OCI-LY1 (cell line): ENCODE measurements around the gene CTIF.

Experiments
- EZH2 ChIP-seq: fragments of 200-600 bp; sonication (generic), shearing (Covaris generic); IDR thresholded peaks from 2 replicates; pipeline ENCODE4 v1.8.0; 2017; ENCODE audit warnings: borderline replicate concordance, mixed run types, mild to moderate bottlenecking, antibody characterized with exemption, low read length, moderate library complexity, mixed read lengths
- TF ChIP-seq, protein P1 (sequence below): fragments of 200-600 bp; sonication (generic), shearing (Covaris generic); IDR thresholded peaks from 2 replicates; pipeline ENCODE4 v1.5.1; 2017; ENCODE audit warnings: mild to moderate bottlenecking, antibody characterized with exemption, low read length, moderate library complexity, mixed read lengths

DNA sequence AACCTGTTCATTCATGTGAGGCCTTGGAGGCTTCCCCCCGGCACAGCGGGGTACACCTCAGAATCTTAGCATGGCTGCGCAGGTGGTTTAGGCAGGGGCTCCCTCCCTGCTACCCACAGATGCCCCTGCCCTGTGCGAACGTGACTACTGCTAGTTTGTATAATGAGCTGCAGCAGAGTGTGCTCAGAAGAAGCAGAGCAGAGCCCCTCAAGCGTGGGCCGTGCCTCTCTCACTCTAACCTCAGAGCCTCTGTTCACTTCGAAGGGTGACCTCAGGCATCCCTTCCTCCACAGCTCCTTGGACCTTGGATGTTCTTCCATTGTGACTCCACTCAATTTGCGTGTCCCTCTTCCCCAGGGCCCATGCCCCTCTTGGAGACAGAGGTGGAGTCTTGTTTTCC is 161.6 kb downstream of the CTIF start:
- TF ChIP-seq, protein P1, sequence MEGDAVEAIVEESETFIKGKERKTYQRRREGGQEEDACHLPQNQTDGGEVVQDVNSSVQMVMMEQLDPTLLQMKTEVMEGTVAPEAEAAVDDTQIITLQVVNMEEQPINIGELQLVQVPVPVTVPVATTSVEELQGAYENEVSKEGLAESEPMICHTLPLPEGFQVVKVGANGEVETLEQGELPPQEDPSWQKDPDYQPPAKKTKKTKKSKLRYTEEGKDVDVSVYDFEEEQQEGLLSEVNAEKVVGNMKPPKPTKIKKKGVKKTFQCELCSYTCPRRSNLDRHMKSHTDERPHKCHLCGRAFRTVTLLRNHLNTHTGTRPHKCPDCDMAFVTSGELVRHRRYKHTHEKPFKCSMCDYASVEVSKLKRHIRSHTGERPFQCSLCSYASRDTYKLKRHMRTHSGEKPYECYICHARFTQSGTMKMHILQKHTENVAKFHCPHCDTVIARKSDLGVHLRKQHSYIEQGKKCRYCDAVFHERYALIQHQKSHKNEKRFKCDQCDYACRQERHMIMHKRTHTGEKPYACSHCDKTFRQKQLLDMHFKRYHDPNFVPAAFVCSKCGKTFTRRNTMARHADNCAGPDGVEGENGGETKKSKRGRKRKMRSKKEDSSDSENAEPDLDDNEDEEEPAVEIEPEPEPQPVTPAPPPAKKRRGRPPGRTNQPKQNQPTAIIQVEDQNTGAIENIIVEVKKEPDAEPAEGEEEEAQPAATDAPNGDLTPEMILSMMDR, result no peak
- no peak for TF ChIP-seq EZH2
